Right atrium auricular region (tissue), 2 donors: ENCODE results near the gene ARF4. TPM values are rescaled to one million over a fixed set of nuclear protein-coding genes. Genes with fewer than 3 reads are reported as not detected.

Source experiments
- DNase-seq: peaks from one replicate; pipeline ENCODE4 v3.0.0-alpha.2; 2019; ENCODE audit warnings: low spot score
- H3K27ac ChIP-seq, 2 donors: fragments of 200-600 bp; sonication (generic); 1 replicate in 1 of 2; 2 replicates in 1 of 2; pipeline ENCODE4 v1.5.1; 2016 to 2019
- H3K27me3 ChIP-seq, 2 donors: fragments of 200-600 bp; sonication (generic); one replicate each; pipeline versions ENCODE4 v1.5.1 to v1.6.0; 2017 to 2019
- H3K36me3 ChIP-seq: fragments of 200-600 bp; sonication (generic); one replicate; pipeline ENCODE4 v1.5.1; 2016
- H3K4me1 ChIP-seq, 2 donors: fragments of 200-600 bp; sonication (generic); one replicate each; pipeline versions ENCODE4 v1.5.1 to v1.6.0; 2017 to 2019
- H3K4me3 ChIP-seq, 2 donors: fragments of 200-600 bp; sonication (generic); 1 replicate in 1 of 2; 2 replicates in 1 of 2; pipeline ENCODE4 v1.5.1; 2017 to 2019; ENCODE audit warnings: mild to moderate bottlenecking in 1 of 2, moderate library complexity in 1 of 2
- H3K9me3 ChIP-seq, 2 donors: fragments of 200-600 bp; sonication (generic); one replicate each; pipeline ENCODE4 v1.5.1; 2019
- CTCF ChIP-seq, 2 donors: fragments of 200-600 bp; sonication (generic); IDR thresholded peaks; one replicate each; pipeline ENCODE4 v1.5.1; 2019; ENCODE audit warnings: antibody characterized with exemption in 2 of 2
- total RNA-seq, 2 donors: library from RNA; depleted of rRNA; stranded (reverse); fragments of >200 nt; gene quantifications; one replicate each; pipeline ENCODE4 v1.1.0, GENCODE V29; 2016

Gene ARF4
- total RNA-seq, 2 donors from 2014 or later, result 92.5 to 95.7 TPM

GRCh38 chr3:57594144-57594543 lies 3.0 kb downstream of the ARF4 start:
- H3K4me1 ChIP-seq, result peaks cover 0 to 53% of the 10 kb centered on the region in 2 donors
- no peak for DNase-seq
- peak overlapping the region in 1 of 2 donors; percentile 3 for H3K4me3 ChIP-seq
- no peaks in the 10 kb centered on the region for H3K27me3 ChIP-seq
- TF ChIP-seq CTCF (IDR thresholded peaks at IDR 0.05), result no peak
- H3K36me3 ChIP-seq, result no peaks in the 10 kb centered on the region
- H3K9me3 ChIP-seq, result no peaks in the 10 kb centered on the region
- H3K27ac ChIP-seq, result no peak overlapping the region

DNA sequence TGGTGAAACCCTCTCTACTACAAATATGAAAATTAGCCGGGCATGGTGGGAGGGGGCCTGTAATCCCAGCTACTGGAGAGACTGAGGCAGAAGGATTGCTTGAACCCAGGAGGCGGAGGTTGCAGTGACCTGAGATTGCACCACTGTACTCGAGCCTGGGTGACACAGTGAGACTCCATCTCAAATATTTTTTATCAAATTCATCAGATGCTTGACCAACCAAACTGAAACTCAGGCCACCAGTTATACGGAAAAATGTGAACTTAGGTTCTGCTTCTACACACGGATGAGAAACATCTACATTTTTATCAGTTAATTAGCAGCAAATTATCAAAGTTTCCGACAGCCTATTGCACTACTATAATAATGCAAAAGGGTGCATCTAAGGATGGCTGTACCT lies 4.8 kb downstream of the ARF4 start:
- Histone ChIP-seq H3K9me3 (no peaks in the 10 kb centered on the region), H3K36me3 (no peaks in the 10 kb centered on the region), H3K27me3 (no peaks in the 10 kb centered on the region), H3K27ac (no peak overlapping the region), H3K4me1 (peaks cover 0 to 51% of the 10 kb centered on the region in 2 donors), H3K4me3 (no peak overlapping the region)
- TF ChIP-seq CTCF (IDR thresholded peaks at IDR 0.05), result no peak
- DNase-seq, result no peak

DNA sequence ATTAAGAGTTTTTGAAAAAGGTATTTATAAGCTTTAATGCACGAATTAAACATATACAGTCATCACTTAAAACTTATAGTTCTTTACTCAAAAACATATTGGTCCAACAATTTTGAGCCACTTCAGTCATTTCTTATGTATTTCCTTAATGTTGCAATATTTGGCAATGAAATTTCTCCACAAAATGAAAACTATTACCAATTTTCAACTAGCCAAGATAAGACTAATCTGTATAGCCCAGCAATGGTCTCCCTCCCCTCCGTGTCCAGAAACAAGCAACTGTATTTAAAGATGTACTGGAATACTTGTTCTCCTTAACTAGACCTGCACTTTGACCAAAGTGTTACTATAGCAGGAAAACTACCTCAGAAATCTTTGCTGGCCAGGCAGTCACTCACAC lies 9.2 kb downstream of the ARF4 start:
- H3K4me1 ChIP-seq, result peaks cover 0 to 48% of the 10 kb centered on the region in 2 donors
- no peak for DNase-seq
- H3K27ac ChIP-seq, result no peak overlapping the region
- no peak overlapping the region for H3K4me3 ChIP-seq
- no peak for TF ChIP-seq CTCF (IDR thresholded peaks at IDR 0.05)
- no peaks in the 10 kb centered on the region for H3K27me3 ChIP-seq
- H3K36me3 ChIP-seq, result peaks cover 12% of the 10 kb centered on the region
- no peaks in the 10 kb centered on the region for H3K9me3 ChIP-seq

DNA sequence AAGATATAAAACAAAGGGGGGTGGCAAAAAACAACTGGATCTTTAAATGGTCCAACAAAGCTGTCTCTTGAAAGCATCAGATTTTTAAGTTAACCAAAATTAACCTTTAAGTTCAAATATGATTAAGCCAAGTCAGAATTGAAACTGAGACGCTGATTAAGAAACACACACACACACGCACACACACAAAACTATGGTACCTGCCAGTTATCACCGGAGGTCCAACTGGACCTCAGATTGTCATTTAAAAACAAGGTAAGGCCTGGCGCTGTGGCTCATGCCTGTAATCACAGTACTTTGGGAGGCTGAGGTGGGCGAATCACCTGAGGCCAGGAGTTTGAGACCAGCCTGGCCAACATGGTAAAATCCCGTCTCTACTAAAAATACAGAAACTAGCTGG lies 10.4 kb downstream of the ARF4 start:
- no peaks in the 10 kb centered on the region for H3K9me3 ChIP-seq
- no peak for DNase-seq
- H3K27me3 ChIP-seq, result no peaks in the 10 kb centered on the region
- no peak for TF ChIP-seq CTCF (IDR thresholded peaks at IDR 0.05)
- peaks cover 0 to 40% of the 10 kb centered on the region in 2 donors for H3K4me1 ChIP-seq
- no peak overlapping the region for H3K4me3 ChIP-seq
- no peak overlapping the region for H3K27ac ChIP-seq
- peaks cover 21% of the 10 kb centered on the region for H3K36me3 ChIP-seq

DNA sequence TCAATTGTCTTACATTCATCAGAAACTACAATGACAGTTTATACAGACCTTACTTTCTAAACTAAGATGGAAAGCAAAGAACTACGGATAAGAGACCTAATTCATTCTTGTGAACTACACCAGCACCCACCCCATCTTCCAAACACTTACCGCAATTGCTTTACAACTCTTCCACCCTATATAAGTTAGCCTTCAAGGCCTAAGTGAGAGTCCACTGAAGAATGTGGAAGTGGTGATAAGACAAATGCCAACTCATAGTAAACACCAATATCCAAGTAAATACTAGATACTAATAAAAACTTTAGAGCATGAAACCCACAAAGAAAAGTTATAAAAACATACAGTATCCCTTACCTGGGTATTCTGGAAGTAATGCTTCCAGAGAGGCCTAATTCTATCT lies 13.6 kb downstream of the ARF4 start:
- no peak for DNase-seq
- no peak overlapping the region for H3K27ac ChIP-seq
- H3K27me3 ChIP-seq, result no peaks in the 10 kb centered on the region
- no peaks in the 10 kb centered on the region for H3K9me3 ChIP-seq
- TF ChIP-seq CTCF (IDR thresholded peaks at IDR 0.05), result no peak
- H3K4me3 ChIP-seq, result no peak overlapping the region
- peaks cover 33% of the 10 kb centered on the region for H3K36me3 ChIP-seq
- peaks cover 0 to 40% of the 10 kb centered on the region in 2 donors for H3K4me1 ChIP-seq

GRCh38 chr3:57582474-57583168 lies 14.5 kb downstream of the ARF4 start:
- H3K27me3 ChIP-seq, result no peaks in the 10 kb centered on the region
- no peak for DNase-seq
- peaks cover 0 to 35% of the 10 kb centered on the region in 2 donors for H3K4me1 ChIP-seq
- no peaks in the 10 kb centered on the region for H3K9me3 ChIP-seq
- TF ChIP-seq CTCF (IDR thresholded peaks at IDR 0.05), result no peak
- H3K27ac ChIP-seq, result no peak overlapping the region
- H3K4me3 ChIP-seq, result no peak overlapping the region
- H3K36me3 ChIP-seq, result peaks cover 33% of the 10 kb centered on the region
